Measurements from ENCODE around the gene PRR5. TPM values are rescaled to one million over a fixed set of nuclear protein-coding genes. Genes with fewer than 3 reads are reported as not detected.

PRR5 gene
- total and polyA plus RNA-seq, 2 donors (not counting 1 experiment from before 2014, with no cell fraction given): 2.4 to 8.6 TPM

DNA sequence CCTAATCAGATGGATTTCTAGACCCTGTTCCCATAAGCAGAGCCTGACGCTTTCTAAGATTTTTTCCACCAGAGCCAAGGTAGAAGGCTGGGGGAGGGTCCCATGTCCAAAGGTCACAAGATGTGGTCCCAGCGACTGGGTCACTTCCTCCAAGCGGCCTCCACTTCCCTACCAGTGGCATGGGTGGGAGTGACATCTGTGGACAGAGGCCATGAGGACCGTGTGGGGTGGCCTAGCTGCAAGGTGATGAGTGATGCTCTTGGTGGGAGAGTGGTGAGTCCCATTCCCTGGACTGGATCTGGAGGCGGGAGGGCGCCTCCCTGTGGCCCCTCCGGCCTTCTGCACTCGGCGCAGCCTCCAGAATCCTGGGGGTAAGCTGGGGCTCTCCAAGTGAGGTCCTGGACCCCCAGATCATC lies 32.4 kb upstream of the PRR5 start:
- Histone ChIP-seq H3K4me2 (ENCODE audit: extremely low read depth, insufficient read depth, low read length) (no peak overlapping the region), H2AFZ (ENCODE audit: low read length) (no peak overlapping the region), H4K20me1 (ENCODE audit: control insufficient read depth, extremely low read depth, insufficient read depth, low read length) (no peaks in the 10 kb centered on the region), H3K27ac (ENCODE audit: insufficient read depth, low read length) (no peak overlapping the region), H3K4me1 (ENCODE audit: control insufficient read depth, extremely low read depth, insufficient read depth, low read length) (no peaks in the 10 kb centered on the region), H3K27me3 (ENCODE audit: control insufficient read depth, insufficient read depth, low read length) (peaks cover 18% of the 10 kb centered on the region), H3K9ac (ENCODE audit: insufficient read depth, low read length) (no peak overlapping the region), H3K9me3 (ENCODE audit: control insufficient read depth, insufficient read depth, low read depth, low read length) (no peaks in the 10 kb centered on the region), H3K4me3 (replicated peaks in 1 of 4; ENCODE audit: control extremely low read depth in 1 of 4, insufficient read depth in 1 of 4, low read depth in 3 of 4, low read length in 4 of 4) (peak overlapping the region in 1 of 4 experiments; percentile 58), H3K36me3 (ENCODE audit: control insufficient read depth, insufficient read depth, low read length) (no peaks in the 10 kb centered on the region), H3K79me2 (ENCODE audit: control insufficient read depth, insufficient read depth, low read length) (no peaks in the 10 kb centered on the region)
- DNase-seq (ENCODE audit: low read depth in 2 of 2): no peak
- TF ChIP-seq, protein P1, sequence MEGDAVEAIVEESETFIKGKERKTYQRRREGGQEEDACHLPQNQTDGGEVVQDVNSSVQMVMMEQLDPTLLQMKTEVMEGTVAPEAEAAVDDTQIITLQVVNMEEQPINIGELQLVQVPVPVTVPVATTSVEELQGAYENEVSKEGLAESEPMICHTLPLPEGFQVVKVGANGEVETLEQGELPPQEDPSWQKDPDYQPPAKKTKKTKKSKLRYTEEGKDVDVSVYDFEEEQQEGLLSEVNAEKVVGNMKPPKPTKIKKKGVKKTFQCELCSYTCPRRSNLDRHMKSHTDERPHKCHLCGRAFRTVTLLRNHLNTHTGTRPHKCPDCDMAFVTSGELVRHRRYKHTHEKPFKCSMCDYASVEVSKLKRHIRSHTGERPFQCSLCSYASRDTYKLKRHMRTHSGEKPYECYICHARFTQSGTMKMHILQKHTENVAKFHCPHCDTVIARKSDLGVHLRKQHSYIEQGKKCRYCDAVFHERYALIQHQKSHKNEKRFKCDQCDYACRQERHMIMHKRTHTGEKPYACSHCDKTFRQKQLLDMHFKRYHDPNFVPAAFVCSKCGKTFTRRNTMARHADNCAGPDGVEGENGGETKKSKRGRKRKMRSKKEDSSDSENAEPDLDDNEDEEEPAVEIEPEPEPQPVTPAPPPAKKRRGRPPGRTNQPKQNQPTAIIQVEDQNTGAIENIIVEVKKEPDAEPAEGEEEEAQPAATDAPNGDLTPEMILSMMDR (conservative IDR thresholded peaks at IDR 0.05 in 1 of 2, IDR thresholded peaks at IDR 0.05 in 1 of 2; ENCODE audit: low read depth in 1 of 2, low read length in 2 of 2): peak; percentile 28 to 33
- TF ChIP-seq EZH2 (IDR thresholded peaks at IDR 0.05; ENCODE audit: low read length, missing control alignments): no peak

DNA sequence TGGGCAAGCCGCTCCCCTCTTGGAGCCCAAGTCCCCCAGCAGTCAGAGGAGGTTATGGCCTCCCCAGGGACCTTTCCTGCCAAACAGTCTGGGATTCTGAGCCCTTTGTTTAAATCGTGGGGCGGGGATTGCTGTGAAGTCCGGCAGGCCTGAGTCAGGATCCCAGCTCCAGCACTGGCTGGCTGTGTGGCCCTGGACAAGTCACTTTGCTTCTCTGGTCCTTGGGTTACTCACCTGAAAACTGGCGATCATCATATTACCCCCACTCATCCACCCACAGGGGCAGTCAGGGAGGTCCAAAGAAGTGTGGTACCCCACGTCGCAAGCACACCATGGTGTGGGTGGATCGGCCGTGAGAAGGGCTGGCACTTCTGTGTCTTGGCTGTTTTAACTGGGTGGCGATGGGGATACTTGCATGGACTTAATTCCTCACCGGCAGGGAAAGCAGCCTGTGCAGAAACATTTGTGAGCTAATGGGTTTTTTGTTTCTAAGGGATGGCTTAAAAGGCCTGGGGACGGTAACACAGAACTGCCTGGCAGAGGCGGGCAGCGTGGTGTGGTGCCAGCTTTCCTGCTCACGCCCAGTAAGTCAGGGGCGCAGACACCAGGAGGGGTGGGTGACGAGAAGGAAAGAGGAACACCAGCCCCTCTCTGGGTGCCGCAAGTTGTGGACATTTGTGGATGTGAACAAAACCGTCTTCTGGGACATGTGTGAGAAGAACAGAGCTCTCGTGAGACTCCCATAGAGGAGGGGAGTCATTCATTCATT lies 31.6 kb upstream of the PRR5 start:
- no peak overlapping the region for H3K27ac ChIP-seq (ENCODE audit: insufficient read depth, low read length)
- no peak overlapping the region for H3K9ac ChIP-seq (ENCODE audit: insufficient read depth, low read length)

DNA sequence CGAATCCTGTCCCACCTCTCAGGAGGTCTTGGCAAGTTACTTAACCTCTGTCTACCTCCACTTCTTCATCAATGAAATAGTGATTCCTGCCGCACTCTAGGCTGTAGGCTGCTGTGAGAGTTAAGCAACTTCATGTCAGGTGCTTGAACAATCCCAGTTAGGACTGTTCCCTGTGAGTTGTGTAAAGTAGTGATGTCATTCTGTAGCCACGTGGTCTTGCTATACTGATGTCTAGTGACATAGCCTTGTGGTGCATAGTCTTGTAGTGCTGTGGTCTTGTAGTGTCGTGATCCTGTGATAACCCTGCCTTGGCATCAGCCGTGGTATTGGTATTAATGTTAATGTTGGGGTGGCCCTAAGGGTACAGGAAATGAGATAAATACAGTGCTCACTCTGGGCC lies 30.3 kb upstream of the PRR5 start:
- Histone ChIP-seq H3K4me1 (ENCODE audit: control insufficient read depth, extremely low read depth, insufficient read depth, low read length) (no peaks in the 10 kb centered on the region), H2AFZ (ENCODE audit: low read length) (no peak overlapping the region), H3K4me3 (replicated peaks in 1 of 4; ENCODE audit: control extremely low read depth in 1 of 4, insufficient read depth in 1 of 4, low read depth in 3 of 4, low read length in 4 of 4) (no peak overlapping the region), H3K79me2 (ENCODE audit: control insufficient read depth, insufficient read depth, low read length) (no peaks in the 10 kb centered on the region), H3K27me3 (ENCODE audit: control insufficient read depth, insufficient read depth, low read length) (peaks cover 18% of the 10 kb centered on the region), H3K9me3 (ENCODE audit: control insufficient read depth, insufficient read depth, low read depth, low read length) (no peaks in the 10 kb centered on the region), H4K20me1 (ENCODE audit: control insufficient read depth, extremely low read depth, insufficient read depth, low read length) (no peaks in the 10 kb centered on the region), H3K4me2 (ENCODE audit: extremely low read depth, insufficient read depth, low read length) (no peak overlapping the region), H3K36me3 (ENCODE audit: control insufficient read depth, insufficient read depth, low read length) (no peaks in the 10 kb centered on the region), H3K27ac (ENCODE audit: insufficient read depth, low read length) (no peak overlapping the region), H3K9ac (ENCODE audit: insufficient read depth, low read length) (no peak overlapping the region)
- peak; percentile 34 to 49 for DNase-seq (ENCODE audit: low read depth in 2 of 2)
- TF ChIP-seq, protein P1 (conservative IDR thresholded peaks at IDR 0.05 in 1 of 2, IDR thresholded peaks at IDR 0.05 in 1 of 2; ENCODE audit: low read depth in 1 of 2, low read length in 2 of 2): no peak
- TF ChIP-seq EZH2 (IDR thresholded peaks at IDR 0.05; ENCODE audit: low read length, missing control alignments): peak; percentile 37

More for the DNA sequence above, 31.6 kb upstream of the PRR5 start:
- TF ChIP-seq, protein P1 (conservative IDR thresholded peaks at IDR 0.05 in 1 of 2, IDR thresholded peaks at IDR 0.05 in 1 of 2; ENCODE audit: low read depth in 1 of 2, low read length in 2 of 2): no peak
- TF ChIP-seq EZH2 (IDR thresholded peaks at IDR 0.05; ENCODE audit: low read length, missing control alignments): no peak
- H3K9me3 ChIP-seq (ENCODE audit: control insufficient read depth, insufficient read depth, low read depth, low read length): no peaks in the 10 kb centered on the region
- H3K79me2 ChIP-seq (ENCODE audit: control insufficient read depth, insufficient read depth, low read length): no peaks in the 10 kb centered on the region
- H3K36me3 ChIP-seq (ENCODE audit: control insufficient read depth, insufficient read depth, low read length): no peaks in the 10 kb centered on the region
- H4K20me1 ChIP-seq (ENCODE audit: control insufficient read depth, extremely low read depth, insufficient read depth, low read length): no peaks in the 10 kb centered on the region
- no peak overlapping the region for H3K4me2 ChIP-seq (ENCODE audit: extremely low read depth, insufficient read depth, low read length)
- H3K27me3 ChIP-seq (ENCODE audit: control insufficient read depth, insufficient read depth, low read length): peaks cover 18% of the 10 kb centered on the region
- H3K4me3 ChIP-seq (replicated peaks in 1 of 4; ENCODE audit: control extremely low read depth in 1 of 4, insufficient read depth in 1 of 4, low read depth in 3 of 4, low read length in 4 of 4): no peak overlapping the region
- DNase-seq (ENCODE audit: low read depth in 2 of 2): no peak
- no peaks in the 10 kb centered on the region for H3K4me1 ChIP-seq (ENCODE audit: control insufficient read depth, extremely low read depth, insufficient read depth, low read length)
- H2AFZ ChIP-seq (ENCODE audit: low read length): no peak overlapping the region
